Measurements from ENCODE around the gene YPEL1.
"Not testable (repeated sequence)": the region's sequence is repeated elsewhere in the genome, so short reads cannot be mapped to it uniquely, and the experiment has no call there.

The YPEL1 gene

GRCh38 chr22:21721195-21721852 lies 14.3 kb downstream of the YPEL1 start:
- DNase-seq (ENCODE audit: low spot score) = not testable (repeated sequence)

DNA sequence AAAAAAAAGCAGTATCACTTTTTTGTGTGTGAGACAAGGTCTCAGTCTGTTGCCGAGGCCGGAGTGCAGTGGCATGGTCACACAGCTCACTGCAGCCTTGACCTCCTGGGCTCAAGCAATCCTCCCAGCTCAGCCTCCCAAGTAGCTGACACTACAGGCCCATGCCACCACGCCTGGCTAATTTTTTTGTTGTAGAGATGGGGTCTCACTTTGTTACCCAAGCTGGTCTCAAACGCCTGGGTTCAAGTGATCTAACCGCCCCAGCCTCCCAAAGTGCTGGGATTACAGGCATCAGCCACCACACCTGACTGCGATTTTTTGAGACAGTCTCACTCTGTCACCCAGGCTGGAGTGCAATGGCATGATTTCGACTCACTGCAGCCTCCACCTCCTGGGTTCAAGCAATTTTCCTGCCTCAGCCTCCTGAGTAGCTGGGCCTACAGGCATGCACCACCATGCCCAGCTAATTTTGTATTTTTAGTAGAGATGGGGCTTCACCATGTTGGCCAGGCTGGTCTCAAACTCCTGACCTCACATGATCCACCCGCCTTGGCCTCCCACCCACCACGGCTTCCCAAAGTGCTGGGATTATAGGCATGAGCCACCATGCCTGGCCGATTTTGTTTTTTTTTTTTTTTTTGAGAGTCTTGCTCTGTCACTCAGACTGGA lies 15.3 kb downstream of the YPEL1 start:
- not testable (repeated sequence) for DNase-seq (ENCODE audit: low spot score)

- DNase-seq (ENCODE audit: low spot score) = no peak
These were observed 16.6 kb downstream of the YPEL1 start for GRCh38 chr22:21719024-21719423.

DNA sequence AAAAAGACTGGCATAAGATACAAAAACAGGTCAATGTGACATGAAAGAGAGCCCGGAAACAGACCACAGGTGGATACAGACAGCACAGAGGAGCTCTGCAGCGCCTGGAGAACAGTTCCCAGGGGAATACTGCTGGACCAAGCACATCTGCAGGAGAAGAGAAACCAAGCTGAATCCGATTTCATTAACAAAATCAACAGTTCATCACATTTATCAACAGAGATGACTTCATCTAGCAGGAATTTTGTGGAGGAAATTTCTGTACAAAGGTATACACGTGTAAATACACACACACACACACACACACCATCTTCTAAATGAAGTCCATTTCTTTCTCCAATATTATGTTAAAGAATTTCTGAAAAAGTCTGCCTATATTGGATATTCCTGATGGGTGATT lies 17.1 kb downstream of the YPEL1 start:
- peak; percentile 31 for DNase-seq (ENCODE audit: low spot score)

DNA sequence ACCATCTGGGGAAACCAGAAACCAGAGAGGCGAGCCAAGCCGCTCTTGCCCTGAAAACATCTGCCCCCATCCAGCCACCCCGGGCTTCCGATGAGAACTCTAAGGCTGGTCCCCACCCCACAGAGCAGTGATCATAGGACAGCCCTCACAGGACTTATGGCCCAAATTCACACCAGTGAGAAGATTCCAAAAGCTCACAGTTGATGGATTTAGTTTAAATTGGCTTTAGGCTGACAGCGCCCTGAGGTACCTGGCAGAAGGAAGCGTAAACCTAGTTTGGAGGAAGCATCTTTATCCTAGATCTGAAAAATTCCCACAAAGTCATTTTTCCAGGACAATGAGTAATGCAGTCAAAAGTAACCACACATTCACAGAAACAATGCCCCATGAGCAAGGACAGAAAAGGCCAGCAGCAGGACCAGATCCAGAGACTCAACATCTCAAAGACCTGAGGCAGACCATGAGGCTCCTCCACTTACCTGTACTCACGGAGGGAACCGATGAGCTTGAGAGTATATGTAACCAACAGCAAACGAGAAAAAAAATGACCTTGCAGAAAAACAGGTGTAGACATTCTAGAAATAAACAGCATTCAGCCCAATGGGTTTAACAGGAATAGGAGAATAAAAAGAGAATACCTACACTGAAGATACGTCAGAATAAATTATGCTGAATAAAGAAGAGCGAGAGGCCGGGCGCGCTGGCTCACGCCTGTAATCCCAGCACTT lies 19.0 kb downstream of the YPEL1 start:
- DNase-seq (ENCODE audit: low spot score) = not testable (repeated sequence)

DNA sequence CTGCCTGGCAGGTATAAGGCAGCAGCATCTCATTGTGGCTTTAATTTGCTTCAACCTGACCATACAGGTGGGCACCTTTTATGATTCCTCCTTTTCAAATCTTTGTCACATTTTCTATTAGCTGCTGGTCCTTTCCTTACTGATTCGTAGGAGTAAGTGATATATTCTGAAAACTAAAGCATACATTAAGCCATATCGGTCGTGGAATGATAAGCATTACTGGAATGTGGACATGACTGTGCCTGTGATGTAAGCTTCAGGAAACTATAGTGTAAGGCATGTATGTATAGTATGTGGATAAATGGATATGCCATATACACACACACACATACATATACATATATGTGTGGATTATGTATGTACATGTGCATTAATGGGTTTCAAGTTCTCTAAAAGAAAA lies 20.8 kb downstream of the YPEL1 start:
- DNase-seq (ENCODE audit: low spot score) = no peak

DNA sequence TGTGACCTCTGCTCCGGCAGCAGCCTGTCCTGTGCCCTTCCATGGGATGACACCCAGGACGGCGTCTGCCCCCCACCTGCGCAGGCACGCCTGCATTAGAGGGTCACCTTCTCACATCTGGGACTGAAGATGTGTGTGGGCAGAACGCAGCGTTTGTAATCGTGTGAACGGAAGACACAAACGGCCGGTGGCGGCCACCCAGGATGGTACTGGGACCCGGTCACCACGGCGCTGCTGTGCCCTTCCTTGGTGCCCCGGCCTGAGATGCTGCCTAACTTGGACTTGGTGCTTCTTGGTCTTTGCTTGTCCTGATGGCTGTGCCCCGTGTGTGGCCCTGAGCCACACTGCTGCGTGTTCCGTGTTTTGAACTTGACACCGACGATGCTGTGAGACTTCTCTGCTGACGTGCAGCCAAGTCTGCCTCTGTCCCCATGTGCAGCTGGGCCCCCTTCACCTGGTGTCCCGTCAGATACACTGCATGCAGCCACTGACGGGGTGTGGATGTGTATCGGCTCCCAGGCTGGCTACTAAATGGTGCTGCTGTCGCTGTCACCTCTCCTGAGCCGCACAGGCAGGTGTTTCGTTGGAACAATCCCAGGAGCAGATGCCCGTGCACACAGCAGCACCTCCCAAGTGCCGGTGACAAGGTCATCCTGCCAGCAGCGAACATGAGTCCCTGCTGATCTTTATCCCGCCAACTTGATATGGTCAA lies 21.4 kb downstream of the YPEL1 start:
- no peak for DNase-seq (ENCODE audit: low spot score)

DNA sequence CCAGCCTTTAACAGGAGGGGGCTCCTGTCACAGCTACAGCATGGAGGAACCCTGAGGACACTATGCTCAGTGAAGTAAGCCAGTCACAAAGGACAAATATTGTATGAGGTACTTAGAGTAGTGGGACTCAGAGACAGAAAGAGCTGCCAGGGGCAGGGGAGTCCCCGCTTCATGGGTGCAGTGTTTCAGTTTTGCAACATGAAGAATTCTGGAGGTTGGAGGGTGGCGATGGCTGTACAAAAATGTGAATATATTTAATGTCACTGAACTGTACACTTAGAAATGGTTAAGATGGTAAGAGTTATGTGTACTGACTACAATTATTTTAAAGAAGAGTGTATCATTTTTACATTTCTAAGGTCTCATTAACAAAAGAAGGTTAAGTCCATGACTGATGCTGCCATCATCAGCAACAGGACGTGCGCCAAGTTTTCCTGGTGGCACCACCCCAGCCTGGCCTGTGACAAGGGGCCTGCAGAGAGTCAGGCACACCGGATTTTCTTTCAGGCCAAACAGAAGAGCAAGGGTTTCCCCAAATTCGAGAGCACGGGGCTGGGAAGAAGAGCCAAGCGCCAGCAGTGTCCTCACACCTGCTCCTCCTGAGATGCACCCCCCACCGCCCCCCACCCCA lies 22.1 kb downstream of the YPEL1 start:
- no peak for DNase-seq (ENCODE audit: low spot score)

- DNase-seq (ENCODE audit: low spot score) = peak; percentile 69
These were observed 22.7 kb downstream of the YPEL1 start for GRCh38 chr22:21712751-21713427.

GRCh38 chr22:21711851-21712250 lies 23.7 kb downstream of the YPEL1 start:
- no peak for DNase-seq (ENCODE audit: low spot score)

GRCh38 chr22:21710156-21710555 lies 25.4 kb downstream of the YPEL1 start:
- DNase-seq (ENCODE audit: low spot score) = peak; percentile 60

GRCh38 chr22:21709688-21710087 lies 25.9 kb downstream of the YPEL1 start:
- no peak for DNase-seq (ENCODE audit: low spot score)

DNA sequence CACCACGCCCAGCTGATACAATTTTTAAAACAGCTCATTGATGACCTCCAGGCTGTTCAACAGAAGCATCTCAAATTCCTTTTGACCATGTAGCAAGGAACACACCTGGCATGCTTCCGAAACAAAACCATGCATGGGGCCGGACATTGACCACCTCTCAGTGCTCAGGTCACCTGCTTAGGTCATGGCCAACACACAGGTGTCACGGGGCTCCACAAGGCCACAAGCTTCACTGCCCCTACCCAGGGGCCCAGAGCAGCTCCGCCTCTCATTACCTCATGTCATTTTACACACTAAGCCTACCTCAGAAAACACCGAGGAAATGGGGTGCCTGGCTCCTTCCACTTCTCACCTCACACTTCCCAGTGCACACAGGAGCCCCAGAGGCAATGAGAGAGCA lies 26.6 kb downstream of the YPEL1 start:
- no peak for DNase-seq (ENCODE audit: low spot score)

GRCh38 chr22:21707677-21708076 lies 27.9 kb downstream of the YPEL1 start:
- no peak for DNase-seq (ENCODE audit: low spot score)

- DNase-seq (ENCODE audit: low spot score) = no peak
These were observed 31.8 kb downstream of the YPEL1 start for GRCh38 chr22:21703684-21704316.

DNA sequence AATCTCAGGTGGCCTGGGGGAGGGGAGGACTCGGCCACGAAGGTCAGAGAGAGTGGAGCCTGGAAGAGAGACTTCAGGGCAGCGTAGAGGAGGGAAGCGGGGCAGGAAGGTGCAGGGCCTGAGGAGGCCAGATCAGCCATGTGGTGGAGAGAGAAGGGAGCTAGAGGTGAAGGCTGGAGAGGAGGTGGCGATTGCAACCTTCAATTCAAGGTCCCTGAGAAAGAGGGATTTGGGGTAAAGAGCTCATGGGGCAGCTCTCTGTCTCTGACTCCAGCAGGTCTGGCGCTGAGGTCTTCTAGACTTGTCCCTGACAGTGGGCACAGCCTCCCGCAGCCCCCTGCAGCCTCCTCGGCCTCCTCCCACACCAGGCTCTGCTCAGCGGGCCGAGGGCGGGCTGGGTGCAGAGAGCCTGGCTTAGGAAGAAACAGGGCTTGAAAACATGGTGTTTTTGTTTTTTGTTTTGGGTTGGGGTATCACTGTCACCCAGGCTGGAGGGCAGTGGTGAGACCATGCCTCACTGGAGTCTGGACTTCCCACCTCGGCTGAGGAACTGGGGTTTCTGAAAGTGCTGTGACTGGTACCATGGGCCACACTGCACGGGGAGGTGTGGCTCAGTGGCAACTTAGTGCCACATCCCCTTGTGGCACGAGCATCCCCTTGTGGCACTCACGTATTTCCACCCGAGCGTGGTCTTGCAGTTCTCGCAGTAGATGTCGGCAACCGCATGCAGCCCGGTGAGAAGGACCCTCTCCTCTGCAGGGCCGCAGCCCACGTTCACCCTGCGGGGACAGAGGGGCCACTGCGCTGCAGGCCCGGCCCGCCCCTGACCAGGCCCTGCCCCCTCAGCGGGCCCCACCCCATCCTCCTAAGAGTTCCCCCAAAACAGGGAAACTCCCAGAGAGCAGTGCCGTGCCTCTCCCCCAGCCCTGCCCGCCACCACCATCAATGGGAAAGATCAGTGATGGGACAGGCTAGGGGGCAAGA lies 32.6 kb downstream of the YPEL1 start:
- DNase-seq (ENCODE audit: low spot score) = no peak

- DNase-seq (ENCODE audit: low spot score) = no peak
These were observed 33.5 kb downstream of the YPEL1 start for GRCh38 chr22:21702094-21702493.

GRCh38 chr22:21701384-21701971 lies 34.1 kb downstream of the YPEL1 start:
- no peak for DNase-seq (ENCODE audit: low spot score)

DNA sequence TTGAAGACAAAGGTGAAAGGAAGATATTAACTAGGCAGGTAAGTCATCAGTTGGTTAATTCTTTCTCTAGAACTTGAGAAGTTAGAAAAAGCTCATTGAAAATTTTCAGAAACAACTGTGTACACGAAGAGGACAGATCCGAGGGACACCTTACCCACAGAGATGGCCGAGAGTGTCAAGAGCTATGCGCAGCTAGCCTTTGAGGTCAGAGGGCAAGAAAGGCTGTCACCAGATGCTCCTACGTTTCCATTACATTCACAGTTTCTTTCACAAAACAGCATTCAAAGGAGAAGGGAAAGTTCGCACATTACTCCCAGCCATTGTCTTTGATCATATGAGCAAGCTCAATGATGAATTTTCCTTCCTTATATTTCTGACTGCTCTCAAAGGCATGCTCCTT lies 34.8 kb downstream of the YPEL1 start:
- no peak for DNase-seq (ENCODE audit: low spot score)

Data from kidney tubule cell (primary cell).